Activated CD4-positive, alpha-beta T cell treated with anti-CD3 and anti-CD28 coated beads, Interleukin-2, amount 50 U/mL, for 16 hours (primary cell): ENCODE measurements around the gene MANEA.

ENCODE experiments used
- DNase-seq: peaks from one replicate; pipeline ENCODE4 v3.0.0-alpha.2; 2020

Gene MANEA

GRCh38 chr6:95589826-95590570 lies 12.7 kb downstream of the MANEA start:
- no peak for DNase-seq

- DNase-seq = no peak
Measured at GRCh38 chr6:95593025-95593424, 15.7 kb downstream of the MANEA start.

GRCh38 chr6:95596021-95596420 lies 18.7 kb downstream of the MANEA start:
- no peak for DNase-seq

GRCh38 chr6:95599706-95600105 lies 22.4 kb downstream of the MANEA start:
- no peak for DNase-seq

GRCh38 chr6:95601133-95601532 lies 23.8 kb downstream of the MANEA start:
- no peak for DNase-seq

- DNase-seq = no peak
Measured at GRCh38 chr6:95614094-95614493, 36.8 kb downstream of the MANEA start.

GRCh38 chr6:95629551-95629950 lies 52.2 kb downstream of the MANEA start:
- no peak for DNase-seq

- DNase-seq = no peak
Measured at GRCh38 chr6:95636552-95637431, 59.5 kb downstream of the MANEA start.

- no peak for DNase-seq
Measured at GRCh38 chr6:95648636-95649035, 71.3 kb downstream of the MANEA start.

GRCh38 chr6:95649451-95649850 lies 72.1 kb downstream of the MANEA start:
- no peak for DNase-seq

- DNase-seq = no peak
Measured at GRCh38 chr6:95654176-95654575, 76.8 kb downstream of the MANEA start.

GRCh38 chr6:95658886-95659285 lies 81.6 kb downstream of the MANEA start:
- DNase-seq = no peak
